ENCODE results near the gene ZNF556. TPM values are rescaled to one million over a fixed set of nuclear protein-coding genes. Genes with fewer than 3 reads are reported as not detected.

Gene ZNF556
- total and polyA plus RNA-seq, 2 experiments from 2014 or later: not detected

- peaks cover 7% of the 10 kb centered on the region for H3K27me3 Mint-ChIP-seq (ENCODE audit: insufficient read depth, low read depth, poor library complexity)
- no peak for DNase-seq (ENCODE audit: low spot score)
- no peak overlapping the region for H3K27ac Mint-ChIP-seq
- H3K4me3 Mint-ChIP-seq: no peak overlapping the region
- H3F3A ChIP-seq (replicated peaks; ENCODE audit: low read depth): no peaks in the 10 kb centered on the region
- H2AFZ ChIP-seq: no peak overlapping the region
- H3K36me3 Mint-ChIP-seq (ENCODE audit: low read depth): peaks cover 21% of the 10 kb centered on the region
- H3K27me3 ChIP-seq (ENCODE audit: insufficient read depth): no peaks in the 10 kb centered on the region
- H3K4me1 Mint-ChIP-seq: no peaks in the 10 kb centered on the region
- H3K9me2 ChIP-seq (ENCODE audit: insufficient read depth): no peaks in the 10 kb centered on the region
- H3K27ac ChIP-seq (ENCODE audit: low read depth): no peak overlapping the region
- H4K20me1 ChIP-seq (replicated peaks; ENCODE audit: insufficient read depth): peaks cover 21% of the 10 kb centered on the region
- H3K9me3 Mint-ChIP-seq: peaks cover 70% of the 10 kb centered on the region
- ATAC-seq: no peak
- no peak overlapping the region for H3K4me3 ChIP-seq
- TF ChIP-seq CREB1 (CRISPR knock-in tag; IDR thresholded peaks at IDR 0.05; ENCODE audit: low read depth): no peak
- TF ChIP-seq EZH2 (IDR thresholded peaks at IDR 0.05; ENCODE audit: low read depth, unreplicated experiment): no peak
- TF ChIP-seq STAT1 (IDR thresholded peaks at IDR 0.05; ENCODE audit: unreplicated experiment): no peak
- H3K4me1 ChIP-seq (ENCODE audit: insufficient read depth): no peaks in the 10 kb centered on the region; the same call in 1 of the 2 replicates
- no peaks in the 10 kb centered on the region for H3K36me3 ChIP-seq (ENCODE audit: insufficient read depth)
- H3K79me2 ChIP-seq (replicated peaks; ENCODE audit: insufficient read depth): peaks cover 81% of the 10 kb centered on the region
- H3K4me2 ChIP-seq: no peak overlapping the region
These were observed 38.9 kb downstream of the ZNF556 start for GRCh38 chr19:2905918-2906519.

DNA sequence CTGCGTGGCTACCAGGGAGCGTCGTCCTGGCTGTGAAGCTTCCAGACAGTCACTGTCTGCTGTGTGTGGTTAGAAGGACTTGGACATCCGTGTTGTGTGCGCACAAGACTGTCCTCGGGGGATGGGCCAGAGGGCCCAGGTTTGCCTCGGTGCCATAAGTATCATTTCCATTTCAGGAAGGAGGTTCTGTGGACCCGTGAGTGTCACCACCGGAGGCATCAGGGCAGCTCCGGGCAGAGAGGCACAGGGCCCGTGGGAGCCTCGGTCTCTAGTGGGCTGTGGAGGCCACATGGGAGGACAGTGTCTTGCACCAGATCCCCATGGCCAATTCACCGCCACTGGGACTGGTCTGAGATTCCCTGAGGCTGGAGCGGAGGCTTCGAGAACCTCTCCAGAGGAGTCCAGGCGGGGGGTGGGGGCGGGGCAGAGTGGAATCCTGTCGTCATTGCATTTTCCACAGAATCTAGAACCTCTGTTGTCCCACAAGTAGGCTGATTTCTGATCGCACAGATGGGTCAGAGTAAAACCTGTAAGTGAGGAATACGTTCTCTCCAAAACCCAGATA is 39.6 kb downstream of the ZNF556 start:
- Mint-ChIP-seq H3K36me3 (ENCODE audit: low read depth) (peaks cover 19% of the 10 kb centered on the region), H3K4me1 (no peaks in the 10 kb centered on the region), H3K9me3 (peaks cover 68% of the 10 kb centered on the region), H3K27me3 (ENCODE audit: insufficient read depth, low read depth, poor library complexity) (peaks cover 7% of the 10 kb centered on the region), H3K4me3 (no peak overlapping the region), H3K27ac (no peak overlapping the region)
- no peak overlapping the region for H2AFZ ChIP-seq
- no peaks in the 10 kb centered on the region for H3K9me2 ChIP-seq (ENCODE audit: insufficient read depth)
- no peaks in the 10 kb centered on the region for H3K27me3 ChIP-seq (ENCODE audit: insufficient read depth)
- no peak overlapping the region for H3K27ac ChIP-seq (ENCODE audit: low read depth)
- no peaks in the 10 kb centered on the region for H3K36me3 ChIP-seq (ENCODE audit: insufficient read depth)
- DNase-seq (ENCODE audit: low spot score) (no peak), ATAC-seq (no peak)
- peaks cover 83% of the 10 kb centered on the region for H3K79me2 ChIP-seq (replicated peaks; ENCODE audit: insufficient read depth)
- no peaks in the 10 kb centered on the region; the same call in 1 of the 2 replicates for H3K4me1 ChIP-seq (ENCODE audit: insufficient read depth)
- H3K4me3 ChIP-seq: no peak overlapping the region
- no peaks in the 10 kb centered on the region for H3F3A ChIP-seq (replicated peaks; ENCODE audit: low read depth)
- no peak overlapping the region for H3K4me2 ChIP-seq
- peaks cover 21% of the 10 kb centered on the region for H4K20me1 ChIP-seq (replicated peaks; ENCODE audit: insufficient read depth)
- TF ChIP-seq, protein P1, sequence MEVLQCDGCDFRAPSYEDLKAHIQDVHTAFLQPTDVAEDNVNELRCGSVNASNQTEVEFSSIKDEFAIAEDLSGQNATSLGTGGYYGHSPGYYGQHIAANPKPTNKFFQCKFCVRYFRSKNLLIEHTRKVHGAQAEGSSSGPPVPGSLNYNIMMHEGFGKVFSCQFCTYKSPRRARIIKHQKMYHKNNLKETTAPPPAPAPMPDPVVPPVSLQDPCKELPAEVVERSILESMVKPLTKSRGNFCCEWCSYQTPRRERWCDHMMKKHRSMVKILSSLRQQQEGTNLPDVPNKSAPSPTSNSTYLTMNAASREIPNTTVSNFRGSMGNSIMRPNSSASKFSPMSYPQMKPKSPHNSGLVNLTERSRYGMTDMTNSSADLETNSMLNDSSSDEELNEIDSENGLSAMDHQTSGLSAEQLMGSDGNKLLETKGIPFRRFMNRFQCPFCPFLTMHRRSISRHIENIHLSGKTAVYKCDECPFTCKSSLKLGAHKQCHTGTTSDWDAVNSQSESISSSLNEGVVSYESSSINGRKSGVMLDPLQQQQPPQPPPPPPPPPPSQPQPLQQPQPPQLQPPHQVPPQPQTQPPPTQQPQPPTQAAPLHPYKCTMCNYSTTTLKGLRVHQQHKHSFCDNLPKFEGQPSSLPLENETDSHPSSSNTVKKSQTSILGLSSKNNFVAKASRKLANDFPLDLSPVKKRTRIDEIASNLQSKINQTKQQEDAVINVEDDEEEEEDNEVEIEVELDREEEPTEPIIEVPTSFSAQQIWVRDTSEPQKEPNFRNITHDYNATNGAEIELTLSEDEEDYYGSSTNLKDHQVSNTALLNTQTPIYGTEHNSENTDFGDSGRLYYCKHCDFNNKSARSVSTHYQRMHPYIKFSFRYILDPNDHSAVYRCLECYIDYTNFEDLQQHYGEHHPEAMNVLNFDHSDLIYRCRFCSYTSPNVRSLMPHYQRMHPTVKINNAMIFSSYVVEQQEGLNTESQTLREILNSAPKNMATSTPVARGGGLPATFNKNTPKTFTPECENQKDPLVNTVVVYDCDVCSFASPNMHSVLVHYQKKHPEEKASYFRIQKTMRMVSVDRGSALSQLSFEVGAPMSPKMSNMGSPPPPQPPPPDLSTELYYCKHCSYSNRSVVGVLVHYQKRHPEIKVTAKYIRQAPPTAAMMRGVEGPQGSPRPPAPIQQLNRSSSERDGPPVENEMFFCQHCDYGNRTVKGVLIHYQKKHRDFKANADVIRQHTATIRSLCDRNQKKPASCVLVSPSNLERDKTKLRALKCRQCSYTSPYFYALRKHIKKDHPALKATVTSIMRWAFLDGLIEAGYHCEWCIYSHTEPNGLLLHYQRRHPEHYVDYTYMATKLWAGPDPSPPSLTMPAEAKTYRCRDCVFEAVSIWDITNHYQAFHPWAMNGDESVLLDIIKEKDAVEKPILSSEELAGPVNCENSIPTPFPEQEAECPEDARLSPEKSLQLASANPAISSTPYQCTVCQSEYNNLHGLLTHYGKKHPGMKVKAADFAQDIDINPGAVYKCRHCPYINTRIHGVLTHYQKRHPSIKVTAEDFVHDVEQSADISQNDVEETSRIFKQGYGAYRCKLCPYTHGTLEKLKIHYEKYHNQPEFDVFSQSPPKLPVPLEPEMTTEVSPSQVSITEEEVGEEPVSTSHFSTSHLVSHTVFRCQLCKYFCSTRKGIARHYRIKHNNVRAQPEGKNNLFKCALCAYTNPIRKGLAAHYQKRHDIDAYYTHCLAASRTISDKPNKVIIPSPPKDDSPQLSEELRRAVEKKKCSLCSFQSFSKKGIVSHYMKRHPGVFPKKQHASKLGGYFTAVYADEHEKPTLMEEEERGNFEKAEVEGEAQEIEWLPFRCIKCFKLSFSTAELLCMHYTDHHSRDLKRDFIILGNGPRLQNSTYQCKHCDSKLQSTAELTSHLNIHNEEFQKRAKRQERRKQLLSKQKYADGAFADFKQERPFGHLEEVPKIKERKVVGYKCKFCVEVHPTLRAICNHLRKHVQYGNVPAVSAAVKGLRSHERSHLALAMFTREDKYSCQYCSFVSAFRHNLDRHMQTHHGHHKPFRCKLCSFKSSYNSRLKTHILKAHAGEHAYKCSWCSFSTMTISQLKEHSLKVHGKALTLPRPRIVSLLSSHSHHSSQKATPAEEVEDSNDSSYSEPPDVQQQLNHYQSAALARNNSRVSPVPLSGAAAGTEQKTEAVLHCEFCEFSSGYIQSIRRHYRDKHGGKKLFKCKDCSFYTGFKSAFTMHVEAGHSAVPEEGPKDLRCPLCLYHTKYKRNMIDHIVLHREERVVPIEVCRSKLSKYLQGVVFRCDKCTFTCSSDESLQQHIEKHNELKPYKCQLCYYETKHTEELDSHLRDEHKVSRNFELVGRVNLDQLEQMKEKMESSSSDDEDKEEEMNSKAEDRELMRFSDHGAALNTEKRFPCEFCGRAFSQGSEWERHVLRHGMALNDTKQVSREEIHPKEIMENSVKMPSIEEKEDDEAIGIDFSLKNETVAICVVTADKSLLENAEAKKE (CRISPR knock-in tag; IDR thresholded peaks at IDR 0.05): no peak
- TF ChIP-seq CTCF (conservative IDR thresholded peaks at IDR 0.05; ENCODE audit: low read depth in 2 of 2): no peak
- TF ChIP-seq ETS1 (IDR thresholded peaks at IDR 0.05): no peak
- TF ChIP-seq NANOG (IDR thresholded peaks at IDR 0.05; ENCODE audit: borderline replicate concordance): no peak
- no peak for TF ChIP-seq JUNB (IDR thresholded peaks at IDR 0.05; ENCODE audit: unreplicated experiment)
- TF ChIP-seq STAT1 (IDR thresholded peaks at IDR 0.05; ENCODE audit: unreplicated experiment): no peak
- TF ChIP-seq POLR2AphosphoS5 (IDR thresholded peaks at IDR 0.05; ENCODE audit: low read depth): no peak
- no peak for TF ChIP-seq CREB1 (CRISPR knock-in tag; IDR thresholded peaks at IDR 0.05; ENCODE audit: low read depth)
- TF ChIP-seq EZH2phosphoT487 (IDR thresholded peaks at IDR 0.05; ENCODE audit: unreplicated experiment): no peak

Measured in GM23338 (cell line).